Activated T-cell treated with anti-CD3 and anti-CD28 coated beads for 4 hours (primary cell): ENCODE measurements around the gene DAPK2.
"Not testable (repeated sequence)": the region's sequence is repeated elsewhere in the genome, so short reads cannot be mapped to it uniquely, and the experiment has no call there.

Source experiments
- DNase-seq: peaks from one replicate; pipeline ENCODE4 v3.0.0-alpha.2; 2020

Gene DAPK2

DNA sequence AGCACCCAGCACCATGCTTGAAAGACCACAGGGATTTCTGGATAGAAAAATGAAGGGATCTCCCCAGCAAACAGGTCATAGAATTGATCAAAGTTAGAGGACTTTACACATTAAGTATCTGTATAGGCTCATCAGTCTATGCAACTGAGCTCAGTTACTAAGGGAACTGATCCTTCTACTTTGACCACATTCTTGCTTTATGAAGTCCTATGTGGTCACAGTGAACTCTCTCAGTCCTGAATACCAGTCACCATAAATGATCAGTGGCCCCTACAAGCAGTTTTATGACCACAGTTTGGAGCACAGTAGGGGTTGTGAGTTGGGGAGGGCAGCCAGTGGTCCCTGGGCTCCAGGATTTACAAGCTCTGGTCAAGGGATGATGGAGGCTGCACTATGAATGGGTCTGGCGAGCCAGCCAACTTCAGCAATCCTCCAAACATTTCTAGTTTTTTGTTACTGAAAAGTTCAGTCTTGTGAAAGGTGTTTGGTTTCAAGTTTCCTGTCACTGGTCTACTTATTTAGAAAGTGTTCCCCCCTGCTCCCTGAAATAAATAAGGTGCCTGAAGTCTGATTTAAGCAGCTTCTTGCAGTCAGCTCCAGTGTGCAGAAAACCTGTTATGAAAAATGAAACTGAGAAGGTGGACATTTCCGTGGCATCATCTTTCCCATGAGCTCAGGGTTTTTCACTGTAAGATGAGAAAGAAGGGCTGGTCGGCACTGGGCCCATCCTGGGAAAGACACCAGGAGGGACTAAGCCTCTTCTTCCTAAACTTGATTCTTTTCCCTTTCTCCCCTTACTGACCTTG lies 75.5 kb downstream of the DAPK2 start:
- no peak for DNase-seq

DNA sequence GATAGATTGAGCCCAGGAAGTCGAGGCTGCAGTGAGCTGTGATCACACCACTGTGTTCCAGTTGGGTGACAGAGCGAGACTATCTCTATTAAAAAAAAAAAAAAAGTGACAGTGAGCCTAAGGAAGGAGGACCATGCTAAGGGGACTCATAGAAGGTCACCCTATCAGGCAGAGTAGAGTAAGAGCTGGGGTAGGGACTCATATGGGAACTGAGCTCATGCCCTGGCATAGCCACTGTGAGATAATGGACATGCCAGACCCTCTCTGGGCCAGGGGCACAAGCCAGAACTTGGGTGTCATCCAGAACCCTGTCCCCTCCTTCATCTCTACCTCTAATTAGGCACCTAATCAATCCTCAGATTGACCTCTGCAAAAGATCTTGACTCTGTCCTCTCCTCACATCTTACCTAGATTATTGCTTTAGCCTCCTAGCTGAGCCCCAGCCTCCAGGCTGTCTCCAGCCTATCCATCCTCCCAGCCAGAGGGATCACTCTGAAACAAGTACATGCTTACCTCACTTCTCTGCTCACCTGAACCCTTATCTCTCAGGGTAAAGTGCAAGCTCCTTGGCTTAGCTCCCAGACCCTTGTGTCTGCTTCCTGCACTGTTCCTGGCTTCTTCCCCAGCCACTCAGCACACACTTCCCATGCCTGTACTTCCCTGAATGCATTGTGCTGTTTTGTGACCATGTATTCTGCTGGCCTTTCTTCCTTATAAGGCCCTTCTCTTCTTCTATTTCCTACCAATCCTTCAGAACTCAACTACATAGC lies 76.4 kb downstream of the DAPK2 start:
- no peak for DNase-seq

DNA sequence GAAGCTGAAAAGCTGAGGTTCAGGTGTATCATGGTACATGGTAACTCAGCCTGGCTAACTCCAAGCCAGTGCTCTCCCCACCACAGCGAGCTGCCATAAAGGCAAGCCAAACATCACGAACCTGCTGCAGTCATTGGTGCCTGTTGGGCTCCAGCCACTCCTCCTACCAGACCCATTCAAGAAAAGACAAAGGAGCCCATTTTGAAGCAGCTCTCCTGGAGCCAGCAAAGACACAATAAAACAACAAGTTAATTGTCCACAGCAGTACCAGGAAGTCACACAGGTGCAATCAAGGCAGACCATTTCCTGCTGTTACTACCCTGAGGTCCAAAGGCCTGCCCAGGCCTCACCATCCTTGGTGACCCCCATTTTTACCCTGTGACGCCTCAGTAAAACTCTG lies 77.6 kb downstream of the DAPK2 start:
- DNase-seq, result no peak

DNA sequence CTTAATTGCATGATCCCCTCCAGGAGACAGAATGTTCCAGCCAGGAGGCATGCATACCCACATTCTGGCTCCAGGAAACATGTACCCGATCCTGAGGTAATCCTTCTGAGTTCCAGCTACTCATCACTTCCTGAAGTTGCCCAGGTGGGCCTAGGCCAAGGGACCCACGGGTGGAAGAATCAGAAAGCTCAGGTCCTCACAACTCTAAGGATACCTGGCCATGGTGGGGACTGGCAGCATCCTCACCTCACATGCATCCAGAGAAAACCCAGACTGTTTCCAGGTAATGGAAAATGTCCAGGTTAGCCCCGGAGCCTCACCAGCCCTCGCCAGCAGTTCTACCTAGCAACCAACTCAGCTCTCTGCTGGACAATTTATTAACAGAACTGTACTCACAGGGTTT lies 78.2 kb downstream of the DAPK2 start:
- DNase-seq, result no peak

DNA sequence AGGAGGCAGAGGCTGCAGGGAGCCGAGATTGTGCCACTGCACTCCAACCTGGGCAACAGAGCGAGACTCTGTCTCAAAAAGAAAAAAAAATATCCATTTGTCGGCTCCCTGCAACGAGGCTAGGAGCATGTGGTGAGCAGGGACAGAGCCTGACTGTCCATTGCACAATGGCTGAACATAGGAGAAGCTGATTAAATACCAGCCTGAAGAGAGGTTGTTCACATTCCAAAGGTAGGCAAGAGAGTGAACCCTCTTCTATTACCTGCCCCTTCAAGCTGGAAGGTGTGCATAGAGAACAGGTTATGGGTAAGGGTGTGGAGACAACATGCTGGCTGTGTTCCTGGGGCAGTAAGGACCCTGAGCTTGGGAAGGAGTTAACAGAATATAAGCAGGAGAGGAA lies 78.7 kb downstream of the DAPK2 start:
- no peak for DNase-seq

DNA sequence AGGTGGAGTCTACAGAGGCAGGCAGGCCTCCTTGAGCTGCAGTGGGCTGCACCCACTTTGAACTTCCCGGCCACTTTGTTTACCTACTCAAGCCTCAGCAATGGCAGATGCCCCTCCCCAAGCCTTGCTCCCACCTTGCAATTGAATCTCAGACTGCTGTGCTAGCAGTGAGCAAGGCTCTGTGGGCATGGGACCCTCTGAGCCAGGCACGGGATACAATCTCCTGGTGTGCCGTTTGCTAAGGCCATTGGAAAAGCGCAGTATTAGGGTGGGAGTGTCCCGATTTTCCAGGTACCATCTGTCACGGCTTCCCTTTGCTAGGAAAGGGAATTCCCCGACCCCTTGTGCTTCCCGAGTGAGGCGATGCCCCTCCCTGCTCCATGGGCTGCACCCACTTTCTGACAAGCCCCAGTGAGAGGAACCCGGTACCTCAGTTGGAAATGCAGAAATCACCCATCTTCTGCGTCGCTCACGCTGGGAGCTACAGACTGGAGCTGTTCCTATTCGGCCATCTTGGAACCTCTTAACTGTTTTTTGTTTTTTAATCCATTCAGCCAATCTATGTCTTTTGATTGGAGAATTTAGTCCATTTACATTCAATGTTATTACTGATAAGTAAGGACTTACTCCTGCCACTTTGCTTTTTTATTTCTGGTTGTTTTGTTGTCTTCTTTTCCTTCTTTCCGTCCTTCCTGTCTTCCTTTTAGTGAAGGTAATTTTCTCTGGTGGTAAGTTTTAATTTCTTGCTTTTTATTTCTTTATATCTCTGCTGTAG lies 83.2 kb downstream of the DAPK2 start:
- DNase-seq, result not testable (repeated sequence)

DNA sequence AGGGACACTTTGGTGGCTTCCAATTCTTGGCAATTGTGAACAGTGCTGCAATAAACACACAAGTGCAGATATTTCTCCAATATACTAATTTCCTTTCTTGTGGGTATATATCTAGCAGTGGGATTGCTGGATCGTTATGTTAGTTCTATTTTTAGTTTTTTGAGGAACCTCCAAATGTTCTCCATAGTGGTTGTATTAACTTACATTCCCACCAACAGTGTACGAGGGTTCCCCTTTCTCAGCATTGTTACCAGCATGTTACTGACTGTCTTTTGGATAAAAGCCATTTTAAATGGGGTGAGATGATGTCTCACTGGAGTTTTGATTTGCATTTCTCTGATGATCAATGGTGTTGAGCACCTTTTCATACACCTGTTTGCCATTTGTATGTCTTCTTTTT lies 92.8 kb downstream of the DAPK2 start:
- no peak for DNase-seq

DNA sequence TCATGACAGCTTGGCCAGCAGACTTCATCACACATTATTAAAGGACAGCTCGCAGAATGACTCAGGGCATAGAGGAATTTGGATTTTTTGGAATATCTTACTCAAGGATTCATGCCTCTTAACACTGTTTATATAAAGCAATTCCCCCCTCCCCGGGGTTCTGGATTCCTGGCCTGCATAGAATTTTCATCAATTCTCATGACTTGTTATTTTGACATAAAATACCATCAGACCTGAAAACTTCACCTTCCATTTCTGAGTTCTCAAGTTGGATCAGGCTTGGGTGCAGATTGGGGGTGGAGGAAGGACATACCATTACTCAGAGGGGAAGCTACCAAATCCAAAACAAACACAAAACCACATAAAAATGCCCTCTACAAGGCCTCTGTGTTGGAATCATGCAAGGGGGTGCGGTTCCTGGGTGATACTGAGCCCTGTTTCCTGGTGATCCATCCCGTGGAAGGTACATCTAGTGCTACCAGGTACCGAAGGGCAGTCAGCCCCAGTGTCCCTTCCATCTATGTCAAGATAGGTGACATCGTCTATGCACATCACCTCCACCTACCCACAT lies 95.3 kb downstream of the DAPK2 start:
- no peak for DNase-seq

DNA sequence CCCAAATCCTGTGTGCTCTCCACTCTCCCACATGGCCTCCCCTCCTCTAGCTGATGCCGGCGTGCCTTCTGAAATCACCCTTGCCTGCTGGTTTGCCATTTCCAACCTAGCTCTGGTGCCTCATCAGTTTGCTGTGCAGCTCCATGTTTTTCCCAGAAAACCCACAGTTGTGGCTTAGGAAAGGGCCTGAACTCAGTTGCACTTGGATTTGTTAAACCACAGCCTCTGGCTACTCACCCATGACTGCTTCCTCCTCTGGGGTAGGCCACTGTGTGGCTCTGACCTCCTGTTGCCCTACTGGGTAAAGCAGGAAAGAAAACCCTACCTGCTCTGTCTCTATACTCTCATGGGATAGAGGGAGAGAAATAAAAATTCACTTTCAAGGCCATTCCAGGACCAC lies 97.3 kb downstream of the DAPK2 start:
- DNase-seq, result no peak

DNA sequence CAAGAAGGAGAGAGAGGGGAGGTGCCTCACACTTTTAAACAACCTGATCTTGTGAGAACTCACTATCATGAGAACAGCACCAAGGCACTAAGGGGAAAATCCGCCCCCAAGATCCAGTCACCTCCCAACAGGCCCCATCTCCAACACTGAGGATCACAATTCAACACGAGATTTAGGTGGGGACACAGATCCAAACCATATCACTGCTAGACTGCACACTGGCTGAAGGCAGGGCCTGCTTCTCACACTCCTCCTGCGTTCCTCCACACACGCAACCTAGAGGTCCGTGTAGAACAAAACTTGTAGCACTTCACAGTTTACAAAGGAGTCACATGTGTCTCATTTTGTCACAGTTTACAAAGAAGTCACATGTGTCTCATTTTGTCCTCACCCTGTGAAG lies 97.8 kb downstream of the DAPK2 start:
- no peak for DNase-seq

DNA sequence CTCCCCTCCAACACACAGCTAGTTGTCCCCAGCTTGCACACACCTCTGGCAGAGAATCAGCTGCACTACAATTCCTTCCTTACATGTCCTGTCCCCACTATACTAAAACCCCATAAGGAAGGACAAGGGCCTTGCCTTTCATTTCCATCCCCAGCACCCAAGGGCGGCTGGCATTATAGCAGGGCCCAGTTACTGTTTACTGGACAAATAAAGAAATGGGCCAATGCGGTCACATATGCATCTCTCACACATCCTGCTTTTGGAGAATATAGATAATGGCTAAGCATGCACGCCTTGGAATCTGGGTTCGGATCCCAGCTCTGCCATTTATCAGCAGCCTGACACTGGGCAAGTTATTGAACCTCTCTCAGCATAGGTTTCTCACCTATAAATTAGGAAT lies 99.1 kb downstream of the DAPK2 start:
- DNase-seq, result no peak

DNA sequence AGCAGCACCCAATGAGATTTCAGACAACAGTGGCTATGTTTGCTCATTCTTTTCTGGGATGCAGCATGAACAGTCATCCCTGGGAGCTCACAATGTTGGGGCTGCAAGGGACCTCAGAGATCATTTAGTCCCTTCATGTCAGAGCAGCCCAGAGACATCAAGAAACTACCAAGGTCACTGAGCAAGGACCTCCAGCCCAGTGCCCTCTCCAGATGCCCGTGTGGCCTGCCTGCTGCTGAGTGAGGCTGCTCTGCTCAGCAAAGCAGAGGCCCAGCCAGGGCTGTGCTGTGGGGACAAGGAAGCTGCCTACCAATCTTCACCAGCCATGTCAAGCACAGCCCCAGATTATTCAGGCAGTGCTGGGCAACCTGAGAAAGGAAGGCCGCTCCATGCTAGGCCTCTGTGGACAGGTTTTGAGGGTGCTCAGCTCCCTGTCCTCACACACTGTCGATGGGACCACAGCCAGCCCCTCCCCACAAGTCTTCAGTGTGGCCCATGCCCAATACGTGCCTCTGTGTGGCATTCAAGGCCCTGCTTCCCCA lies 99.7 kb downstream of the DAPK2 start:
- no peak for DNase-seq

DNA sequence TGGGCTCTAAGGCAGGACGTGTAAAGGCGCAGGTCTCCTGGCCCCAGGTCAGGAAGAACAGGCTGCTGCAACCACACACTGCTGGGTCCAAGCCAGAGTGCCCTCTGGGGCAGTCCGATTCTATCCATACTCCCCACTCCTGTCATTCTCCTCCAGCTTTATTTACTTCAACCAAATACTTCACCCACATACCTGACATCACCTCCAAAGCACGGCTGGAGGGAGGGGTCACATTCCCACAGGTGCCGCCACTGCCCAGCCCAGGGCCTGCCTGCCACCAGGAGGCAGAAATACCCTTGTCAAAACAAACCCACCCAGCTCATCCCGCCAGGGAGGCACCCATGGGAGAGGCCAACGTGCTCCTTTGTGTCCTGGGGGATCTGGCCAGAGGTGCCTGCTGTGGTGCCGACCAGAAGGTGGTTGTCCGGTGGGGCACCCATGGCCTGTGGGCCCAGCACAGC lies 100.4 kb downstream of the DAPK2 start:
- DNase-seq, result no peak

DNA sequence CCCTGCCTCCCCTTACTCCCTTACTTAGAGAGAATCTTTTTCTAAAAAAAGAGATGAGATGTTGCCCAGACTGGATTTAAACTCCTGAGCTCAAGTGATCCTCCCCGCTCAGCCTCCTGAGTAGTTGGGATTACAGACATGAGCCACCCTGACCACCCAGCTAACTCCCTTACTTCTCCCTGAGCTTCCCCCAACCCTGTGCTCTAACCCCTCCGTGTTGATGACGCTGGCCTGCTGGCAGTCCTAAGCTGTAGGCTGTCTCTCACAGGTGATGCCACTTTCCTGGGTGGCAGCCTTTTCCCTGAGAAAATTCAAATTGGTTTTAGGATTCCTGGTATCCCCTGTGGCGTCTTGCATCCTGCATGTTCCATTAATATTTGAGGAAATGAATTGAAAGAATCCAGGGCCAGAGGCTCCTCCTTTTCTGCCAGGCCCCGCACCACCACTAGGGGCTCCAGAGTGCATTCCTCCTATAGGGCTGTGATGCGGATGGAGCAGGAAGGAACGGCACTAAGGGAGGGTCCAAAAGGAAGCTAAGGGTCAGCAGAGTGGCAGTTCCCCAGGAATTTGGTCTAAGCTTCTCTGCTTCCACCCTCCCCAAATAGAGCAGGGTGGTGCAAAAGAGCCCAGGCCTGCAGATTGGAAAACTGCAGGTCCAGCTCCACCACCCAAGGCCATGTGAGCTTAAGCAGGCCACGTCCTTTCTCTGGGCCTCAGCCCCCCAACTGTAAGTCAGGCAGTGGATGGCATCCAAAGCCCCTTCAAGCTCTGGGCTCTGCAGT lies 101.1 kb downstream of the DAPK2 start:
- DNase-seq, result peak; percentile 62

DNA sequence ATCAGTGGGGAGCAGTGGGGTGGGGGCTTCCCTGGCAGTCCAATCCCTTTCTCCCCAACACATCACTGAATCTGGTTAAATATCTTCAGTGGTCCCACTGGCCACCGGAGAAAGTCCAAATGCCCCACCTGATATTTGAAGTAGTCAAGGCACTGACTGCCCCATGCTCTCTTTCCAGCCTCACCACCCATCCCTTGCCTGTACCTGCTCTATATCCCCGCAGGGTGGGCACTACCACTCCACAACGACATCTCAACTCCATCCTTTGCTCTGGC lies 101.7 kb downstream of the DAPK2 start:
- DNase-seq, result no peak

DNA sequence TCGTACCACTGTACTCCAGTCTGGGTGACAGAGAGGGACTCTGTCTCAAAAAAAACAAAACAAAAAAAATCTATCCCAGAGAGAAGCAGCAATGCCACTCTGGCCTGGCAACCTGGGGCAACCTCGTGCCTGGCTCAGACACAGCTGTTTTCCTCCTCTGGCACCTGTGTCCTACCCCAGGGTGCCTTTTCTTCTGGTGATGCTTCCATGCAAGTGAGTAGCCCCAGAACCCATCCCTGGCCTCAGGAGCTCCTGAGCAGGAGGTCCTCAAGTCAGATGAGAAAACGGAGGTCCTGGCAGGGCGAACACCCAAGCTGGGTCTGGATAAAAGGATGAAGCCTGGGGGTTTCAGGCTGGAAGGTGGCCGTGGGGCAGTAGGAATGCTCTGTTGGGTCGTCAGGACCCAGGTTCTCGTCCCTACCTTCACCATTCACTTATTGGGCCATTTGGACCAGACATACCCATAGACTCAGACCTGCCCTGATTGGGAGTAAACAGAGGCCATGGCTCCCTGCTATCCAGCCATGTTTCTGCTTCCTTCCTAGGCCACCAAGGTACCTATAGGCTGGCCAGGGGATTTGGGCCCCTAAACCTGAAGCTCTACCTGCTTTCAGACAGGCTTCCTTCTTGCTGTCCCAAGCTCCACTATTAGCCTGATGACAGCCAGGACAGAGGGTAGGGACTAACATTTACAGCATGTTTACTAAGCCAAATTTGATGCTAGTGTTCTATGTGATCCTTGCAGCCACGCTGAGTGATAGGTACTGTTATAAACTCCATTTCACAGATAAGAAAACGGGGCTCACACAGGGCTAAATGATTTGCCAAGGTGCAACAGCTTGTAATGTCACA lies 102.2 kb downstream of the DAPK2 start:
- DNase-seq, result no peak

DNA sequence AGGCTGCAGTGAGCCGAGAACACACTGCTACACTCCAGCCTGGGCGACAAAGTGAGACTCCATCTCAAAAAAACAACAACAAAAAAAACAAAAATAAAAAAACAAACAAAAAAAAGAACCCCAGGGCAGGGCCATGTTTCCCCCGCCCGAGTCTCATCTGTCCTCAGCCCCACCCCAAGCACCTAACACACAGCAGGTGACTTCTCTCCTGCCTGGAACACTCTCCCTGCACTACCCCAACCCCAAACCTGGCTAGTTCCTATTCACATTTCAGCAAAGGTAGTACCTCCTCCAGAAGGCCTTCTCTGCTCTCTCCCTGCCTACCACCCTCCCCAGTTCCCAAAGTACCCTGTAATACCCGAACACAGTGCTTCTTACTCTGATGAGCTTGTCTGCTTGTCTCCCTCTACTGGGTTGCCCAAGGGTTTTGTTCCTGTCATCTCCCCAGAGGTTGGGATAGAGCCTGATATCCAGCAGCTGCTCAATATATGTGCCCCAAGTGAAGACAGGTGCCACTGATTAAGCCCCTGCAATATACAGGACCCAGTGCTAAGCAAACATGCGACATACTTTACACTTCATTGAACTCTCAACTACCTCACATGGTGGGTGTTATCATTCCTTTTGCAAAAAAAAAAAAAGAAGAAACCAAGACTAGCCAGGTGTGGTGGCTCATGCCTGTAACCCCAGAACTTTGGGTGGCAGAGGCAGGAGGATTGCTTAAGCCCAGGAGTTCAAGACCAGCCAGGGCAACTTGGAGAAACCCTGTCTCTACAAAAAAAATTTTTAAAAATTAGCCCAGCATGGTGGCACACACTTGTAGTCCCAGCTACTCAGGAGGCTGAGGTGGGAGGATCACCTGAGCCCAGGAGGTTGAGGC lies 103.6 kb downstream of the DAPK2 start:
- no peak for DNase-seq

DNA sequence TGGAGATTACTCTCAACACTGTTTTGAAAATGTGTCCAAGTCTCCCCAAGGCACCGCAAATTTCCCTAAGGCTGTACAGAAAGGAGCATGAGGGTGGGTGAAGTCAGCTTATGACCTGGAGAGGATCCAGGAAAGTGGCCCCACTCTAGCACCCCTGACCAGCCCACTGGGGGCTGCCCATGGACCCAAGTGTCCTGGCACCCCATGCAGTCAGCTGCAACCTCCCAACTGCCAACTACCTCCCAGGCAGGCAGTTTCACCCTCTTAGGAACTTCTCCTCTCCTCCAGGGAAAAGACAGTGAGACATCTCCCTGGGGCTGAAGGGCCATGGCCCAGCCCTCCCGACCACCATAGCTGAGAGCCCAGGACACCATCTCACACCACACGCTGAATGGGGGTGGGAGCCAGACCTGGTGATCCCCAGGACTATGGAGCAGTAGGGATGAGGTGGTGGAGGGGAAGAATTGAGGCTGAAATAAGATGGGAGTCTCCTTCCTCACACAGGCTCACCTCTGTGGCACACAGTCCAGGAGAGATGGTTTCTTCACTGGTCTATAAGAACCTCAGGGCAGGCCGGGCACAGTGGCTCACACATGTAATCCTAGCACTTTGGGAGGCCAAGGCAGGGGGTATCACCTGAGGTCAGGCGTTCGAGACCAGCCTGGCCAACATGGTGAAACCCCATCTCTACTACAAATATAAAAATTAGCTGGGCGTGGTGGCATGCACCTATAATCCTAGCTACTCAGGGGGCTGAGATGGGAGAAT lies 104.4 kb downstream of the DAPK2 start:
- DNase-seq, result no peak

DNA sequence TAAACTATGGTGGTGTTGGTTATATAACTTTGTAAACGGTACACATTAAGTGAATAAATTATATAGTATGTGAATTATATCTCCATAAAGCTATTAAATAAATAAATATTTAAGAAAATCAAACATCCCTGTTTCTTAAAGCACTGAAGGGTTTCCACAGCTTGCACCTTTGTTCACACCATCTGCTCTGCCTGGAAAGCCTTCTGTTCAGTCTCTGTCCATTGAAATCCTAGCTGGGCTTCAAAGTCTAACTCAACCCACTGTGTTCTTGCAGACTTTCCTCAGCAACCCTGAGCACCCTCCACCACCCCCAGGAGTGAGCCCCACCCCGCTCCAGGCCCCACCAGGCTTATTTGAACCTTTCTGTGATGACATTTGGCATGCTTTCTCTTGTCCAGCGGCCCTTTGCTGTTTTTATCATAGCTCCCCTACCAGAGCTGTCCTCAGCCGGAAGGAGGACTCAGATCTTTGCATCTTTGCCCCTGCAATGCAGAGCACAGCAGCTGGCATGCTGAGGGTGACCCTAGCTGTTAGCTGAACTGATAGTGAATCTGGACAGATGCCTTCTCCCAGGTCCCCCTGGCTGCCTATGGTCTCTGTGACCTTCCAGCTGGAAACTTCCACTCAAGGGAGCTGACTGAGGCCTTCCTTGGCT lies 105.2 kb downstream of the DAPK2 start:
- DNase-seq, result no peak
